Hematopoietic multipotent progenitor cell treated with erythropoietin and hydrocortisone succinate and interleukin-3 and kit ligand, for 8 days (in vitro differentiated cells): ENCODE data around the gene NSRP1.
"Not testable (repeated sequence)": the region's sequence is repeated elsewhere in the genome, so short reads cannot be mapped to it uniquely, and the experiment has no call there.

Source experiments
- DNase-seq: peaks from one replicate; pipeline ENCODE4 v3.0.0-alpha.2; 2015

NSRP1 gene

GRCh38 chr17:30130121-30130520 is 13.5 kb downstream of the NSRP1 start:
- DNase-seq, result no peak

- no peak for DNase-seq
Measured at GRCh38 chr17:30132615-30133014, 16.0 kb downstream of the NSRP1 start.

DNA sequence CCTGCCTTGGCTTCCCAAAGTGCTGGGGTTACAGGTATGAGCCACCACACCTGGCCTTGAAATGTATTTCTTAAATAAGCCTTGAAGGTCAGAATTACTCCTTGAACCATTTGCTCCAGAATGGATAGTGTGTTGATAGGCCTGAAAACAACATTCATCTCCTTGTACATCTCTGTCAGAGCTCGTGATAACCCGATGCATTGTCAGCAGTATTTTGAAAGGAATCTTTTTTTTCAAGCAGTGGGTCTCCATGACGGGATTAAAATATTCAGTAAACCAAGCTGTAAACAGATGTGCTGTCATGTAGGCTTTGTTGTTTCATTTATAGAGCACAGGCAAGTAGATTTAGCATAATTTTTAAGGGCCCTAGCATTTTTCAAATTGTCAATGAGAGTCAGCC is 16.6 kb downstream of the NSRP1 start:
- no peak for DNase-seq

- DNase-seq, result no peak
Measured at GRCh38 chr17:30134551-30134950, 17.9 kb downstream of the NSRP1 start.

DNA sequence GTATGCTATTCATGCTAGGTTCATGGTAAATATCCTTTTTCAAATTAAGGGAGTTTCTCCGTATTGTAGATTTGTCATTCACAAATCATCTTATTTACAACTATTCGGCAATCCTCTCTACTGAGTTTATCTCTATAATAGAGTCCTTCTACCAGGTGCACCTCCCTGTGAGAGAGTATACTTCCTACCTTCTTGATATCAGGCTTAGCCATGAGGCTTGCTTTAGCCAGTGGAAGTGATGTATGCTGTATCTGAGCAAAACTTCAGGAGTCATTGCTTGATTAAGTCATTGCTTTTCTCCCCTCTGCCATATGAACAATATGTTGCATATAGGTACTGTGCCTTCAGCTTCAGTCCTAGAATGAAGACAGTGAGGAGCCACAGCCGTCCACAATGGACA is 20.5 kb downstream of the NSRP1 start:
- peak; percentile 21 for DNase-seq

GRCh38 chr17:30147860-30148259 is 31.2 kb downstream of the NSRP1 start:
- DNase-seq, result not testable (repeated sequence)

- DNase-seq, result no peak
Measured at GRCh38 chr17:30148376-30148775, 31.8 kb downstream of the NSRP1 start.

DNA sequence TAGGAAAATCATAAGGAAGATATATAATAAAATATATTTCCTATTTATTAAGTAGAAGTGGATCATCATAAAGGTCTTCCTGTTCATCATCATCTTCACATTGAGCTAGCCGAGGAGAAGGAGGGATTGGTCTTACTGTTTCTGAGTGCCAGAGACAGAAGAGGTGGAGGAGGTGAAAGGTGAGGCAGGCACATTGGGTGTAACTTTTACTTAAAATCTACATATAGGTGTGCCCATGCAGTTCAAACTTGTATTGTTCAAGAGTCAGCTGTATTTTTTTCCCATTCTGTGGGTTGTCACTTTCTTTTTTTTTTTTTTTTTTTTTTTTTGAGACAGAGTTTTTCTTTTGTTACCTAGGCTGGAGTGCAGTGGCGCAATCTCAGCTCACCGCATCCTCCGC is 34.9 kb downstream of the NSRP1 start:
- no peak for DNase-seq

DNA sequence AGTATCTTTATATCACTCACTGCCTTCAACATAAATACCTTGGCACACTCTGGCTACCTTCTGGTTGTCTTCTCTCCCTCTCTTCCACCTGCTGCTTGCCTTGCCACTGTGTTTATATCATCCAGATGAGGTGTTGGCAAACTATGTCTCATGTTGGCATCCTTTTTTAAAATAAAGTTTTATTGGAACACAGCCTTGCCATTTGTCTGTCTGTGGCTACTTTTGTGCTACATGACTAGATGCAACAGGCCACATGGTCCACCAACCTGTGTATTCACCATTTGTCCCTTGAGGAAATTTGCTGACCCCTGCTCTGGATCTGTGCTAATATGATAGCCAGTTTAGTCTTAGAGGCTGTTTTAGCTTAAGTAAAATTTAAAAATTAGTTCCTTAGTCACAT is 36.8 kb downstream of the NSRP1 start:
- DNase-seq, result no peak

- no peak for DNase-seq
Measured at GRCh38 chr17:30155389-30155788, 38.8 kb downstream of the NSRP1 start.

DNA sequence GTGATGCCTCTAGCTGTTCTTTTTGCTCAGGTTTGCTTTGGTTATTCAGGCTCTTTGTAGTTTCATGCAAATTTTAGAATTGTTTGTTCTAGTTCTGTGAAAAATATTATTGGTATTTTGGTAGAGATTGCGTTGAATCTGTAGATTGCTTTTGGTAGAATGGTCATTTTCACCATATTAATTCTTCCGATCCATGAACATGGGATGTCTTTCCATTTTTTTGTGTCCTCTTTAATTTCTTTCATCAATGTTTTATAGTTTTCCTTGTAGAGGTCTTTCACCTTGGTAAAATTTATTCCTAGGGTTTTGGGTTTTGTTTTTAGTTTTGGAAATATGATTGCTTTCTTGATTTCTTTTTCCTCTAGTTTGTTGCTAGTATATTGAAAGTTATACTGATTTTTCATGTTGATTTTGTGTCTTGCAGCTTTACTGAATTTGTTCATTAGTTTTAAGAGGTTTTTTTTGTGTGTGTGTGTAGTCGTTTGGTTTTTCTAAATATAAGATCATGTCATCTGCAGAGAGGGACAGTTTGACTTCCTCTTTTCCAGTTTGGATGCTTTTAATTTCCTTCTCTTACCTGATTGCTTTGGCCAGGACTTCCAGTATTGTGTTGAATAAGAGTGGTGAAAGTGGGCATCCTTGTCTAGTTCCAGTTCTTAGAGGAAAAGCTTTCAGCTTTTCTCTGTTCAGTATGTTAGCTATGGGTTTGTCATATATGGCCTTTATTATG is 42.4 kb downstream of the NSRP1 start:
- no peak for DNase-seq

- no peak for DNase-seq
Measured at GRCh38 chr17:30160419-30161172, 44.0 kb downstream of the NSRP1 start.

- no peak for DNase-seq
Measured at GRCh38 chr17:30161601-30162000, 45.0 kb downstream of the NSRP1 start.

GRCh38 chr17:30164531-30164930 is 47.9 kb downstream of the NSRP1 start:
- DNase-seq, result no peak

DNA sequence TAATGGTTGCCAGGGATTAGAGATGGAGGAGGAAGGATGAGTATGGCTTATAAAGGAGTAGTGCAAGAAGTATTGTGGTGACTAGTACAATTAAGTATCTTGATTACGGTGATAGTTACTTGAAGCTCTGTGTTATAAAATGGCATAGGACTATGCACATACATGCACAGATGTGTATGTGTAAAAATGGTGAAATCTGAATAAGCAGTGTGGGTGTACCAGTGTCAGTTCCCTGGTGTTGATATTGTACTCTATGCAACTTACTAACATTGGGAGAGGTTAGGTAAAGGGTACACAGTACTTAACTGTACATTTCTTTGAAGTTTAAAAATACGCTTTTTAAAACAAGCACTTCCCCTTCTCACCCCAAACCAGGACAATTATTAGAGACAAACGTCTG is 48.5 kb downstream of the NSRP1 start:
- no peak for DNase-seq

DNA sequence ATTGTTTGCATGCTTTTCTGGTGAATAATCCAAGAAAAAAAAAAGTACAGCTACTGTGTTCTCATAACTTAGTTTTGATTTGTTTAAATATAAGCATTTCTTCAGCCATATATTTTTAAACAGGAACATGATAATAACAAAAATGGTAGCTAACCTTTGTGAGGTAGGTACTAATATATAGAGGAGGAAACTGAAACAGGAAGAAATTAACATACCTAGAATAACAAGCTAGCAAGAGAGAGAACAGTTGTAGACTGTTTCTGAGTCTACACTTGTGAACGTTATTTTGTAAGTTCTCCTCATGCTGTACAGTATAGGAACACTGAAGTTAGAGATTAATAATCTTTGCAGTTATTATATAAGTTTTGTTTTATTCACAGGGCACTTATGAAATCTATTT is 49.3 kb downstream of the NSRP1 start:
- DNase-seq, result no peak

DNA sequence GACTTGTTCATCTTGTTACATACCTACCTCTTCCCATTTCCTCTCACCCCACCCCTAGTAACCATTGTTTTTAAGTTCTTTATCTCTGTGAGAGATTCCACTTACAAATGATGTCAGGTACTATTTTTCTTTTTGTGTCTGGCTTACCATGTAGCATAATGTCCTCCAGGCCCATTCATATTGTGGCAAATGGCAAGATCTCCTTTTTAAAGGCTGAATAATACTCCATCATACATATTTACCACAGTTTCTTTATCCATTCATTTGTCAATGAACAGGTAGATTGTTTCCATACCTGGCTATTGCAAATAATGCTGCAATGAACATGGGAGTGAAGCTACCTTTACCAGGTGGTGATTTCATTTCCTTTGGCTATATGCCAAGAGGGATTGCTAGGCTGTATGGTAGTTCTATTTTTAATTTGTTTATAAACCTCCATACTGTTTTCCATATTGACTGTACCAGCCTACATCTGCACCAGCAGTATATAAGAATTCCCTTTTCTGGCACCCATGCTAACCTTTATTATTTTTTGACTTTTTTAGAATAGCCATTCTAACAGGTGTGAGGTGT is 53.9 kb downstream of the NSRP1 start:
- DNase-seq, result no peak

DNA sequence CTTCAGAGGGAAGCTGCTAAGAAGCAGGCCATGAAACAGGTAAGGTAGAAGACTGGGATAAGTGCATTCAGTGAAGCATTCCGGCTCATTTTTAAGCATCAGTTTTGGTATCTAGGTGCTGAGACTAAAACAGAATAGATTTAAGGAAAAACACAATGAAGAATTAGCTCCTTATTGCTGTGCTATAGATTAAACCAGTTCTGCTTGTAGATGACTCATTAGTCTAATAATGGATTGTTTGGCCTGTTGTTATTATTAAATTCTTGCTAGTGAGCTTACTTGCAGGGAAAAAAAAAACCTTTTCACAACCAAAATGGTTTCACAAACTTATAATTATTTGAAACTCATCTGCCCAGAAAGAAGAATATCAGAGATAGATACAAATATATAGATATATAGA is 55.9 kb downstream of the NSRP1 start:
- no peak for DNase-seq

DNA sequence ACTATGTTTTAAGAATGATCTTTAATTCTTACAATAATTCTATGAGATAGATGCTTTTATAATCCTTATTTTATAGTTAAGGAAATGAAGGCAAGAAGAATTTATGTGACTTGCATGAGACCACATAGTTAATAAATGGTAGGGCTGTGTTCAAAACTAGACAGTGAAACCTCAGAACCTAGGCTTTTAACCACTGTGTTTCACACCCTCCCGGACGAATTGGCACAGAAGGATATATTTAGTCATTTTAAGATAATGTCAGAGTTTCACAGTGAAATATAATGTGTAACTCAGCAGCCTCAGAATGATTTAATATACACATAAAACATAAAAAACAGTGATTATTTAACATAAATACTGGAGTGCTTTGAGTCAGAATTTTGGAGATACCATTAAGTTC is 57.0 kb downstream of the NSRP1 start:
- DNase-seq, result no peak

- no peak for DNase-seq
Measured at GRCh38 chr17:30174556-30174955, 57.9 kb downstream of the NSRP1 start.

DNA sequence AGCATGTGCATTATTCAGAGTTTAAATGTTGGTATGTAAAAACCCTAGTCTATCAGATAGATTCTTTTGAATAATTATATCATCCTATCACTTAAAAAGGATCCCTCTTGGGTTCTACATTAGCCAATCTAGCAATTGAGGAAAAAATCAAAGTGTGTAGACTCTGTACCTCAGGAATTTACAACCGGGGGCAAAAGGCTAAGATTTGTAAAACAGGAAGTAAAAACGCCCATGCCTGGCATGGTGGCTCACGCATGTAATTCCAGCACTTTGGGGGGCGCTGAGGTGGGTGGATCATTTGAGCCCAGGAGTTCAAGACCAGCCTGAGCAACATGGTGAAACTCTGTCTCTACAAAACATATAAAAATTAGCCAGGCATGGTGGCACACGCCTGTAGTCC is 60.2 kb downstream of the NSRP1 start:
- no peak for DNase-seq

DNA sequence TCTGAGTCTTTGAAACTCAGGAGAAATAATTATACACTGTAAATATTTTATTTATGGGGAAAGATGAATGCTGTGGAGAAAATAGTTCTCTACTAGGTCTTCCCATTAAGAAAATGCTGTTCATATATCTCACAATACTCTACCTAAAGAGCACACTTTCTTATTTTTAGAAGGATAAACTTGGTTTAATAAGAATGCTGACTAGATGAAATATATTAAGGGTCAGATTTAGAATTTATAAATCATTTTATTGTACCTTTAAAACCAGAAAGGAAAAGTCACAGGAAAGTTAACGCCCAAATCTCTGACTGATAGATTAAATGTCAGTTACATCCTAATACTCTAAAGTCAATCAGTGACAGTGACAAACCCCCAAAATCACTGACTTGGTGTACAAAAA is 70.1 kb downstream of the NSRP1 start:
- no peak for DNase-seq

DNA sequence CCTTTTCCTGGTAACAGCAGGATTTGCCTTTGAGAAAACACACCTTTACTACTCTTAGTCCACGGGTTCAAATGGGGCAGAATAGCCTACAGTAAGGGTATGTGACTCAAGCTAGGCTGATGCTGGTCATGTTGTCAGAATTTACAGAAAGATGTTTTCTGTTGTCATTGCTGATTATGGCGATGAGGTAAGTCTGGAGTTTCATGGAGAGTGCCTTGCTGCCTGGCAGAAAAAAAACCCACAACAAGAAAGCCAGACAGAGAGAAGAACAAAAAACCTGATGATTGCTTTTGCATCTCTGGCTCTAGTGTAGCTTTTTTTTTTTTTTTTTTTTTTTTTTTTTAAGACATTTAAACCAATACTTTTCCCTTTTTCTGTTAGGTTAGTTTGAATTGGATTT is 71.0 kb downstream of the NSRP1 start:
- DNase-seq, result no peak

DNA sequence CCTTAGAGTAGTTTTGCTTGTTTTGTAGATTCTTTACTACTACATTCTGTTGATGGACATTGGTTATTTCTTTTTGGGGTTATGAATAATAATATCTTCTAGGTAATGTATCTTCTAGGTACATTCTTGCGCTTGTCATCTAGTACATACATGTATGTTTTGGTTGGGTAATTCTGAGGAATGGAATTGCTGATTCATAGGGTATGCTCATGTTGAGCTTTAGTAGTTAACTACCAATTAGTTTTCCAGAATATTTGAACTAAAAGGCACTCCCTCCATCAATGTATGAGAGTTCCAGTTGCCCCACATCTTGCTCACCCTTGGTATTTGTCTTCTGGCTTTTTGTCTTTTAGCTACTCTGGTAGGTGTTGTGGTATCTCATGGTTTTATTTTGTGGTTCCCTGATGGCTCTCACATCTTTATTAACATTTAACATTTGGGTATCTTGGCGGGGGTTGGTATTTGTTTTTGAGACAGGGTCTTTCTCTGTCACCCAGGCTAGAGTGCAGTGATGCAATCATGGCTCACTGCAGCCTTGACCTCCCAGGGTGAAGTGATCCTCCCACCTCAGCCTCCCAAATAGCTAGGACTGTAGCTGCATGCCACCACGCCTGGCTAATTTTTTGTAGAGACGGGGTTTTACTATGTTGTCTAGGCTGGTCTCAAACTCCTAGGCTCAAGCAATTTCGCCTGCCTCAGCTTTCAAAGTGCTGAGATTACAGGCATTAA is 71.8 kb downstream of the NSRP1 start:
- no peak for DNase-seq
